Neural progenitor cell (in vitro differentiated cells): Measurements from ENCODE around the gene THBD. TPM values are rescaled to one million over a fixed set of nuclear protein-coding genes. Genes with fewer than 3 reads are reported as not detected.

Experiments used
- DNase-seq: peaks from one replicate; pipeline ENCODE4 v3.0.0-alpha.2; 2016; ENCODE audit warnings: low spot score
- H2AFZ ChIP-seq: fragments of 200-600 bp; sonication (generic); replicated peaks from 2 replicates; pipeline ENCODE4 v1.6.1; 2016; ENCODE audit warnings: antibody characterized with exemption
- H3F3A ChIP-seq: fragments of 200-600 bp; sonication (generic); 2 replicates; pipeline ENCODE4 v1.6.1; 2016; ENCODE audit warnings: antibody characterized with exemption, low read depth
- H3K27ac ChIP-seq: fragments of 200-600 bp; sonication (generic); 2 replicates; pipeline ENCODE4 v1.5.1; 2016; ENCODE audit warnings: mild to moderate bottlenecking
- H3K27me3 ChIP-seq: fragments of 200-600 bp; sonication (generic); 2 replicates; pipeline ENCODE4 v1.6.1; 2016; ENCODE audit warnings: mild to moderate bottlenecking, moderate library complexity
- H3K36me3 ChIP-seq: fragments of 200-600 bp; sonication (generic); 2 replicates; pipeline ENCODE4 v1.5.1; 2016
- H3K4me1 ChIP-seq: fragments of 200-600 bp; sonication (generic); 2 replicates; pipeline ENCODE4 v1.6.1; 2016; ENCODE audit warnings: mixed run types
- H3K4me2 ChIP-seq: fragments of 200-600 bp; sonication (generic); 2 replicates; pipeline ENCODE4 v1.6.1; 2016
- H3K4me3 ChIP-seq: fragments of 200-600 bp; sonication (generic); 2 replicates; pipeline ENCODE4 v1.5.1; 2016
- H3K79me2 ChIP-seq: fragments of 200-600 bp; sonication (generic); 2 replicates; pipeline ENCODE4 v1.6.1; 2016; ENCODE audit warnings: low read depth
- H3K9ac ChIP-seq: fragments of 200-600 bp; sonication (generic); 2 replicates; pipeline ENCODE4 v1.6.1; 2016
- H3K9me3 ChIP-seq: fragments of 200-600 bp; sonication (generic); 2 replicates; pipeline ENCODE4 v1.5.1; 2016; ENCODE audit warnings: low read depth
- H4K20me1 ChIP-seq: fragments of 200-600 bp; sonication (generic); 2 replicates; pipeline ENCODE4 v1.6.1; 2016; ENCODE audit warnings: low read depth
- H3K27ac Mint-ChIP-seq: 3 replicates; pipeline ENCODE4 v1.8.0; 2021; ENCODE audit warnings: mixed read lengths
- H3K27me3 Mint-ChIP-seq: 2 replicates; pipeline ENCODE4 v1.8.0; 2022; ENCODE audit warnings: low read depth, mild to moderate bottlenecking, inconsistent platforms, moderate library complexity, mixed read lengths; ENCODE audit not compliant: insufficient read depth
- H3K36me3 Mint-ChIP-seq: 3 replicates; pipeline ENCODE4 v1.8.0; 2021; ENCODE audit warnings: mixed read lengths
- H3K4me1 Mint-ChIP-seq: 3 replicates; pipeline ENCODE4 v1.8.0; 2021; ENCODE audit warnings: mixed read lengths
- H3K4me3 Mint-ChIP-seq: 3 replicates; pipeline ENCODE4 v1.8.0; 2021; ENCODE audit warnings: mild to moderate bottlenecking, moderate library complexity, mixed read lengths
- H3K9me3 Mint-ChIP-seq: 3 replicates; pipeline ENCODE4 v1.8.0; 2020; ENCODE audit warnings: mixed read lengths
- EZH2 ChIP-seq: fragments of 200-600 bp; sonication (generic); IDR thresholded peaks from 2 replicates; pipeline ENCODE4 v1.6.1; 2017; ENCODE audit warnings: antibody characterized with exemption, mild to moderate bottlenecking, moderate library complexity
- EZH2phosphoT487 ChIP-seq: fragments of 200-600 bp; sonication (generic); IDR thresholded peaks from 2 replicates; pipeline ENCODE4 v1.6.1; 2017; ENCODE audit warnings: antibody characterized with exemption
- total RNA-seq: library from RNA; depleted of rRNA; stranded (reverse); fragments of >200 nt; gene quantifications from 2 replicates; pipeline ENCODE4 v1.2.3, GENCODE V29; 2015; ENCODE audit warnings: low replicate concordance
- TF ChIP-seq, protein P1 (sequence below): fragments of 200-600 bp; sonication (generic); IDR thresholded peaks from 2 replicates; pipeline ENCODE4 v1.5.1; 2017; ENCODE audit warnings: antibody characterized with exemption, mild to moderate bottlenecking

The THBD gene
- total RNA-seq, 1 donor from 2014 or later, result 0.15 TPM

DNA sequence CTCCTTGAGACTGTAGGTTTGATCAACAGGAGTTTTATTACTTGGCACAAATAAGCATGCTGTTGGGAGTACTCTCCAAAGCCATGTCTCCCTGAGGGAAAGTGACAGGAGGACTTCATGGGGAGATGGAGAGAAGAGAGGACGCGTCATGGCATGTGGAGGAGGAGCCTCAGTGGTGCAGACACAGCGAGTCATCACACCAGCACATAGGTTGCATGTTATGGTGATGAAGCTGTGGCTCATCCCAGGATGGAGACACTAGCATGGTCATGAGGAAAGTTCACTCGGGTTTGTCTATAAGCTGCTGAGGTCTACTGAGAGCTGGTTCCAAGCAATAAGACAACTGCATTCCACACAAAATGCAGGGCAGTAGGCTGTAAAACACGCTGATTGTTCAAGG is 27.5 kb downstream of the THBD start:
- TF ChIP-seq EZH2phosphoT487 (no peak), EZH2 (no peak)
- TF ChIP-seq, protein P1, sequence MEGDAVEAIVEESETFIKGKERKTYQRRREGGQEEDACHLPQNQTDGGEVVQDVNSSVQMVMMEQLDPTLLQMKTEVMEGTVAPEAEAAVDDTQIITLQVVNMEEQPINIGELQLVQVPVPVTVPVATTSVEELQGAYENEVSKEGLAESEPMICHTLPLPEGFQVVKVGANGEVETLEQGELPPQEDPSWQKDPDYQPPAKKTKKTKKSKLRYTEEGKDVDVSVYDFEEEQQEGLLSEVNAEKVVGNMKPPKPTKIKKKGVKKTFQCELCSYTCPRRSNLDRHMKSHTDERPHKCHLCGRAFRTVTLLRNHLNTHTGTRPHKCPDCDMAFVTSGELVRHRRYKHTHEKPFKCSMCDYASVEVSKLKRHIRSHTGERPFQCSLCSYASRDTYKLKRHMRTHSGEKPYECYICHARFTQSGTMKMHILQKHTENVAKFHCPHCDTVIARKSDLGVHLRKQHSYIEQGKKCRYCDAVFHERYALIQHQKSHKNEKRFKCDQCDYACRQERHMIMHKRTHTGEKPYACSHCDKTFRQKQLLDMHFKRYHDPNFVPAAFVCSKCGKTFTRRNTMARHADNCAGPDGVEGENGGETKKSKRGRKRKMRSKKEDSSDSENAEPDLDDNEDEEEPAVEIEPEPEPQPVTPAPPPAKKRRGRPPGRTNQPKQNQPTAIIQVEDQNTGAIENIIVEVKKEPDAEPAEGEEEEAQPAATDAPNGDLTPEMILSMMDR, result no peak
- Mint-ChIP-seq H3K27me3 (peaks cover 5% of the 10 kb centered on the region), H3K4me1 (peaks cover 2% of the 10 kb centered on the region)

DNA sequence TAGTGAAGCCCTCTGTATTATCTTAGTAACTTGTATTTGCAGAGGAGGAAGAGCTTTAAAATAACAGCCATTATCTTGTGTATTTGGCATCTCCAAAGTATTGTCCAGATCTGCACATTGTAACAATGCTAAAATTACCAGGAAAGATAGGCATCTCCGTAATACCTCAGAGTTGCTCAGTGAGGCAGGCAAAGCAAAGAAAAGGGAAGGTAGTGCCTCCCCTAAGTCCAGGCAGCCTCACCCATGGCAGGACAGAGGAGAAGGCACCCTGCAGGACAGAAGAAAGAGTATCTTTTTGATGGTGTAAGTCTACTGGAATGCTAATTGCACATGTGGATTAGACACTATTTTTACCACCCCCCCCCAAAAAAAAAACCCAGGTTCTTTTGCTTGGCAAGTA is 27.9 kb downstream of the THBD start:
- H3K4me1 ChIP-seq, result peaks cover 19% of the 10 kb centered on the region
- Mint-ChIP-seq H3K9me3 (no peaks in the 10 kb centered on the region), H3K36me3 (no peaks in the 10 kb centered on the region), H3K4me1 (peaks cover 2% of the 10 kb centered on the region), H3K4me3 (no peak overlapping the region), H3K27ac (no peak overlapping the region), H3K27me3 (peaks cover 5% of the 10 kb centered on the region)
- H3F3A ChIP-seq, result no peaks in the 10 kb centered on the region
- H3K36me3 ChIP-seq, result no peaks in the 10 kb centered on the region
- TF ChIP-seq EZH2 (no peak), EZH2phosphoT487 (no peak)
- TF ChIP-seq, protein P1, result no peak
- H3K9me3 ChIP-seq, result no peaks in the 10 kb centered on the region
- no peak overlapping the region for H2AFZ ChIP-seq
- no peak overlapping the region for H3K27ac ChIP-seq
- no peak overlapping the region for H3K4me2 ChIP-seq
- no peak overlapping the region for H3K9ac ChIP-seq
- no peak for DNase-seq
- no peak overlapping the region for H3K4me3 ChIP-seq
- H3K27me3 ChIP-seq, result no peaks in the 10 kb centered on the region
- no peaks in the 10 kb centered on the region for H4K20me1 ChIP-seq
- no peaks in the 10 kb centered on the region for H3K79me2 ChIP-seq

More for the DNA sequence above, 27.5 kb downstream of the THBD start:
- Histone ChIP-seq H3K4me3 (no peak overlapping the region), H3K79me2 (no peaks in the 10 kb centered on the region), H3K27ac (no peak overlapping the region), H3K9me3 (no peaks in the 10 kb centered on the region), H3K4me2 (no peak overlapping the region), H4K20me1 (no peaks in the 10 kb centered on the region), H3F3A (no peaks in the 10 kb centered on the region), H3K9ac (no peak overlapping the region), H3K36me3 (no peaks in the 10 kb centered on the region), H3K4me1 (peaks cover 15% of the 10 kb centered on the region), H2AFZ (no peak overlapping the region), H3K27me3 (no peaks in the 10 kb centered on the region)
- no peak overlapping the region for H3K27ac Mint-ChIP-seq
- no peak overlapping the region for H3K4me3 Mint-ChIP-seq
- H3K9me3 Mint-ChIP-seq, result no peaks in the 10 kb centered on the region
- DNase-seq, result no peak
- no peaks in the 10 kb centered on the region for H3K36me3 Mint-ChIP-seq

DNA sequence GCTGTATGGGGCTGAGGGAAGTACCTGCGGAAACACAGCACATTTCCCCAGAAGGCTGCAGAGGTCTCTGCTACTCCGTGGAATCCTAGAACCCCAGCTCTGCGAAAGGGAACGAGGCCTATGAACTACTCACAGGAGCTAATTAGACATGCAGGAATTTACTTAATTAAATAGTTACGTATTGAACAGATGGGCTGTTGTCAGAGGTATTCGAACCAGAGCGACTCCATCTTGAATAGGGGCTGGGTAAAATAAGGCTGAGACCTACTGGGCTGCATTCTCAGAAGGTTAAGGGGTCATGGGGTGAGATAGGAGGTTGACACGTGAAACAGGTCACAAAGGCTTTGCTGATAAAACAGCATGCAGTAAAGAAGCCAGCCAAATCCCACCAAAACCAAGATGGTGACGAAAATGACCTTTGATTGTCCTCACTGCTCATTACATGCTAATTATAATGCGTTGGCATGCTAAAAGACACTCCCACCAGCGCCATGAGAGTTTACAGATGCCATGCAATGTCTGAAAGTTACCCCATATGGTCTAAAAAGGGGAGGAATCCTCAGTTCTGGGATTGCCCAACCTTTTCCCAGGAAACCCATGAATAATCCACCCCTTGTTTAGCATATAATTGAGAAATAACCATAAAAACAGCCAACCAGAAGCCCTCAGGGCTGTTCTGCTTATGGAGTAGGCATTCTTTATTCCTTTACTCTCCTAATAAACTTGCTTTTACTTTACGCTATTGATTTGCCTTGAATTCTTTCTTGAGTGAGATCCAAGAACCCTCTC is 29.0 kb downstream of the THBD start:
- peaks cover 2% of the 10 kb centered on the region for H3K4me1 Mint-ChIP-seq
- no peaks in the 10 kb centered on the region for H3K27me3 ChIP-seq
- no peak overlapping the region for H3K4me2 ChIP-seq
- no peaks in the 10 kb centered on the region for H3K9me3 Mint-ChIP-seq
- DNase-seq, result peak; percentile 39
- H3K4me3 ChIP-seq, result no peak overlapping the region
- H3K4me1 ChIP-seq, result peaks cover 20% of the 10 kb centered on the region
- H3K9me3 ChIP-seq, result no peaks in the 10 kb centered on the region
- H4K20me1 ChIP-seq, result no peaks in the 10 kb centered on the region
- H3K36me3 ChIP-seq, result no peaks in the 10 kb centered on the region
- H2AFZ ChIP-seq, result no peak overlapping the region
- no peak overlapping the region for H3K27ac ChIP-seq
- no peak overlapping the region for H3K9ac ChIP-seq
- TF ChIP-seq EZH2, result no peak
- TF ChIP-seq EZH2phosphoT487, result no peak
- TF ChIP-seq, protein P1, result no peak
- peaks cover 5% of the 10 kb centered on the region for H3K27me3 Mint-ChIP-seq
- H3F3A ChIP-seq, result no peaks in the 10 kb centered on the region
- H3K4me3 Mint-ChIP-seq, result no peak overlapping the region
- H3K36me3 Mint-ChIP-seq, result no peaks in the 10 kb centered on the region
- no peaks in the 10 kb centered on the region for H3K79me2 ChIP-seq
- no peak overlapping the region for H3K27ac Mint-ChIP-seq
